ENCODE data around the gene GDE1.

The GDE1 gene

GRCh38 chr16:19486051-19486450, 35.8 kb downstream of the GDE1 start:
- no peak for DNase-seq (ENCODE audit: low read depth)

GRCh38 chr16:19485611-19486010, 36.3 kb downstream of the GDE1 start:
- DNase-seq (ENCODE audit: low read depth), result no peak

- no peak for DNase-seq (ENCODE audit: low read depth)
These were observed 37.8 kb downstream of the GDE1 start for GRCh38 chr16:19484096-19484495.

- no peak for DNase-seq (ENCODE audit: low read depth)
These were observed 39.6 kb downstream of the GDE1 start for GRCh38 chr16:19482291-19482690.

- no peak for DNase-seq (ENCODE audit: low read depth)
These were observed 40.1 kb downstream of the GDE1 start for GRCh38 chr16:19481769-19482168.

GRCh38 chr16:19481296-19481695, 40.6 kb downstream of the GDE1 start:
- no peak for DNase-seq (ENCODE audit: low read depth)

GRCh38 chr16:19479302-19479721, 42.6 kb downstream of the GDE1 start:
- no peak for DNase-seq (ENCODE audit: low read depth)

GRCh38 chr16:19478505-19478904, 43.4 kb downstream of the GDE1 start:
- no peak for DNase-seq (ENCODE audit: low read depth)

- no peak for DNase-seq (ENCODE audit: low read depth)
These were observed 47.3 kb downstream of the GDE1 start for GRCh38 chr16:19474617-19475016.

- no peak for DNase-seq (ENCODE audit: low read depth)
These were observed 49.4 kb downstream of the GDE1 start for GRCh38 chr16:19472482-19472881.

GRCh38 chr16:19468300-19468699, 53.6 kb downstream of the GDE1 start:
- no peak for DNase-seq (ENCODE audit: low read depth)

- no peak for DNase-seq (ENCODE audit: low read depth)
These were observed 58.2 kb downstream of the GDE1 start for GRCh38 chr16:19463468-19464315.

GRCh38 chr16:19460397-19460796, 61.5 kb downstream of the GDE1 start:
- no peak for DNase-seq (ENCODE audit: low read depth)

- no peak for DNase-seq (ENCODE audit: low read depth)
These were observed 63.0 kb downstream of the GDE1 start for GRCh38 chr16:19458722-19459379.

Data from HS-5 (cell line).